K562 (cell line): Measurements from ENCODE around the gene DOK4. TPM values are rescaled to one million over a fixed set of nuclear protein-coding genes. Genes with fewer than 3 reads are reported as not detected.

Experiments
- BRF1 ChIP-seq: IDR thresholded peaks from 3 replicates; pipeline ENCODE4 v1.6.1; 2011; ENCODE audit warnings: borderline replicate concordance, mild to moderate bottlenecking; ENCODE audit not compliant: insufficient read length; ENCODE audit errors: extremely low read depth
- CREB1 ChIP-seq, 2 experiments: sonication (generic) in 1 of 2; formaldehyde crosslinking in 1 of 2; IDR thresholded peaks; 2 replicates each; pipeline versions ENCODE4 v1.6.1 to v1.8.0; 2012 to 2022; ENCODE audit warnings: inconsistent platforms in 1 of 2, mild to moderate bottlenecking in 1 of 2, missing genetic modification reagents in 1 of 2, moderate library complexity in 1 of 2
- CREM ChIP-seq: IDR thresholded peaks from 2 replicates; pipeline ENCODE4 v1.6.1; 2014; ENCODE audit warnings: antibody characterized with exemption, low read depth
- CTBP1 ChIP-seq: fragments of 450-650 bp; IDR thresholded peaks from 2 replicates; pipeline ENCODE4 v1.6.1; 2016; ENCODE audit warnings: borderline replicate concordance
- CTCF ChIP-seq, 3 experiments: IDR thresholded peaks in 2 of 3; conservative IDR thresholded peaks in 1 of 3; 2 replicates each; pipeline ENCODE4 v1.5.1; 2011 to 2012; ENCODE audit warnings: low read length in 3 of 3, mild to moderate bottlenecking in 3 of 3, control low read depth in 2 of 3, improper control_type of control experiment in 1 of 3, inconsistent platforms in 1 of 3, low read depth in 1 of 3, mixed read lengths in 1 of 3, moderate library complexity in 1 of 3; ENCODE audit not compliant: insufficient read depth in 2 of 3
- DDX20 ChIP-seq: fragments of 450-650 bp; IDR thresholded peaks from 2 replicates; pipeline ENCODE4 v1.6.1; 2016; ENCODE audit warnings: missing genetic modification characterization, low read depth, mild to moderate bottlenecking, missing compliant biosample characterization, moderate library complexity
- FOXJ2 ChIP-seq: fragments of 200-800 bp; sonication (Bioruptor generic); IDR thresholded peaks from 2 replicates; pipeline ENCODE4 v1.6.1; 2016; ENCODE audit warnings: missing genetic modification characterization, missing compliant biosample characterization
- LEF1 ChIP-seq: fragments of 450-650 bp; IDR thresholded peaks from 2 replicates; pipeline ENCODE4 v1.6.1; 2016; ENCODE audit warnings: mild to moderate bottlenecking
- MCM7 ChIP-seq, 2 experiments: fragments of 450-650 bp; IDR thresholded peaks; 2 replicates each; pipeline ENCODE4 v1.6.1; 2016 to 2018
- MED1 ChIP-seq: sonication (generic); formaldehyde crosslinking; IDR thresholded peaks from 2 replicates; pipeline ENCODE4 v1.8.1; 2023; ENCODE audit warnings: missing genetic modification reagents, borderline replicate concordance
- MITF ChIP-seq: IDR thresholded peaks from 2 replicates; pipeline ENCODE4 v1.6.1; 2014; ENCODE audit warnings: antibody characterized with exemption
- PHTF2 ChIP-seq: fragments of 250-450 bp; sonication (Bioruptor Pico); IDR thresholded peaks from 2 replicates; pipeline ENCODE4 v1.5.0; 2021; ENCODE audit warnings: mild to moderate bottlenecking
- PRDM10 ChIP-seq: fragments of 450-650 bp; IDR thresholded peaks from 2 replicates; pipeline ENCODE4 v1.6.1; 2018; ENCODE audit not compliant: partially characterized antibody
- STAT5A ChIP-seq: IDR thresholded peaks from 2 replicates; pipeline ENCODE4 v1.6.1; 2012; ENCODE audit warnings: low read length, inconsistent platforms, borderline replicate concordance
- TEAD1 ChIP-seq, 2 experiments: fragments of 450-650 bp in 1 of 2; sonication (generic) in 1 of 2; formaldehyde crosslinking; IDR thresholded peaks; 2 replicates each; pipeline versions ENCODE4 v1.4.0 to v1.8.0; 2020 to 2022; ENCODE audit warnings: mild to moderate bottlenecking in 2 of 2, missing genetic modification reagents in 1 of 2
- U2AF2 ChIP-seq: fragments of 200-400 bp; formaldehyde crosslinking; optimal IDR thresholded peaks from 2 replicates; pipeline ENCODE3; 2017; ENCODE audit warnings: low read depth, mild to moderate bottlenecking, low read length
- ZFX ChIP-seq: sonication (generic); formaldehyde crosslinking; IDR thresholded peaks from 2 replicates; pipeline ENCODE4 v1.8.0; 2022; ENCODE audit warnings: mild to moderate bottlenecking, missing genetic modification reagents, moderate library complexity
- ZKSCAN3 ChIP-seq: fragments of 250-450 bp; sonication (Bioruptor Pico); IDR thresholded peaks from 2 replicates; pipeline ENCODE4 v1.4.0; 2020
- ZNF639 ChIP-seq, 2 experiments: fragments of 200-800 bp in 1 of 2; sonication (Bioruptor generic) in 1 of 2; sonication (generic) in 1 of 2; formaldehyde crosslinking in 1 of 2; IDR thresholded peaks in 1 of 2; conservative IDR thresholded peaks in 1 of 2; 2 replicates each; pipeline versions ENCODE4 v1.5.0 to v1.6.1; 2016 to 2020; ENCODE audit warnings: missing compliant biosample characterization in 1 of 2, missing genetic modification characterization in 1 of 2, missing genetic modification reagents in 1 of 2
- polyA plus RNA-seq, 8 experiments: library from polyadenylated mRNA; depleted of rRNA in 4 of 8; stranded (reverse) in 5 of 8; unstranded in 3 of 8; fragments of >200 nt; fragmentation: Nextera tagmentation in 2 of 8; fragmentation: Illumina TruSeq in 1 of 8; extraction: Ambion mirVana in 2 of 8; extraction: Trizol in 1 of 8; gene quantifications; 2 replicates each; pipeline versions ENCODE4 v1.2.1 to v1.2.3, GENCODE V29; 2011 to 2014; ENCODE audit warnings: inconsistent platforms in 1 of 8, missing spikeins in 1 of 8
- total RNA-seq, 7 experiments: library from RNA; depleted of rRNA in 6 of 7; stranded (reverse); fragments of >200 nt in 6 of 7; fragmentation: Illumina TruSeq in 2 of 7; extraction: Trizol in 2 of 7; gene quantifications; 2 replicates each; pipeline versions ENCODE4 v1.2.1 to v1.2.3, GENCODE V29; 2011 to 2021; ENCODE audit warnings: low replicate concordance in 1 of 7

The DOK4 gene
- total and polyA plus RNA-seq, 9 of the 15 experiments (the other 6 are each of a cell fraction or from before 2014, with no cell fraction given): 0.10 to 14.4 (median 8.3) TPM

- TF ChIP-seq ZFX (peak; percentile 80), ZNF639 (CRISPR knock-in tag; conservative IDR thresholded peaks at IDR 0.05 in 1 of 2, IDR thresholded peaks at IDR 0.05 in 1 of 2) (0 out of 4 replicates have a peak, but pooled peaks of 1 of the 2 experiments have one; percentile 40), ZKSCAN3 (CRISPR knock-in tag) (no peak), CREM (peak; percentile 89), DDX20 (tag) (no peak), FOXJ2 (tag) (no peak), CTBP1 (peak; percentile 53; the same call in 1 of the 2 replicates), CREB1 (IDR thresholded peaks at IDR 0.05) (peak; percentile 62), CREB1 (CRISPR knock-in tag; IDR thresholded peaks at IDR 0.05) (peak; percentile 70), MED1 (CRISPR knock-in tag) (no peak), STAT5A (no peak; the same call in 1 of the 2 replicates), LEF1 (no peak), PRDM10 (no peak), MCM7 (IDR thresholded peaks at IDR 0.05) (no peak), PHTF2 (CRISPR knock-in tag) (no peak), TEAD1 (CRISPR knock-in tag; IDR thresholded peaks at IDR 0.05) (peak in 1 of 2 experiments; percentile 23; a peak in 1 of 4 replicates), BRF1 (no peak), CTCF (IDR thresholded peaks at IDR 0.05 in 2 of 3, conservative IDR thresholded peaks at IDR 0.05 in 1 of 3; ENCODE audit: insufficient read depth in 2 of 3, low read depth in 1 of 3, low read length in 3 of 3) (peak; percentile 93 to 97 (median 94)), U2AF2 (no peak), MITF (no peak)
Measured at GRCh38 chr16:57462209-57462977, 23.9 kb downstream of the DOK4 start, which contains the start of gene POLR2C (continued).
